OCI-LY7 (cell line): Measurements from ENCODE around the gene PPP6R3. TPM values are rescaled to one million over a fixed set of nuclear protein-coding genes. Genes with fewer than 3 reads are reported as not detected.

Source experiments
- BruUV-seq: library from RNA; stranded (reverse); fragments of 400-500 nt; replicated peaks from 2 replicates; lab custom pipeline; 2021; lab: Mats Ljungman, UMichigan
- CTCF ChIA-PET: fragments of 300-600 bp; sonication (Branson Sonifier 250); formaldehyde crosslinking; loops from one replicate; lab custom pipeline; 2022; ENCODE audit warnings: antibody characterized with exemption; ENCODE audit not compliant: unreplicated experiment; lab: Charles Lee
- POLR2A ChIA-PET: fragments of 300-600 bp; sonication (Branson Sonifier 250); formaldehyde crosslinking; loops from one replicate; lab custom pipeline; 2022; ENCODE audit warnings: antibody characterized with exemption; lab: Charles Lee
- DNase-seq: peaks from one replicate; pipeline ENCODE4 v3.0.0-alpha.2; 2015; ENCODE audit warnings: low spot score
- H2AFZ ChIP-seq: fragments of 200-600 bp; sonication (generic), shearing (Covaris generic); 2 replicates; pipeline ENCODE4 v1.6.1; 2014; ENCODE audit warnings: mild to moderate bottlenecking, antibody characterized with exemption, low read length, moderate library complexity
- H3K27ac ChIP-seq: fragments of 200-600 bp; sonication (generic); 2 replicates; pipeline ENCODE4 v1.5.1; 2014; ENCODE audit warnings: mixed run types, low read depth, mild to moderate bottlenecking, moderate library complexity, low read length, inconsistent platforms; ENCODE audit not compliant: poor library complexity, severe bottlenecking
- H3K36me3 ChIP-seq: fragments of 200-600 bp; sonication (generic); 2 replicates; pipeline ENCODE4 v1.6.1; 2014; ENCODE audit warnings: mild to moderate bottlenecking, antibody characterized with exemption, low read length, moderate library complexity, mixed read lengths; ENCODE audit not compliant: insufficient read depth
- H3K4me1 ChIP-seq: fragments of 200-600 bp; sonication (generic); 2 replicates; pipeline ENCODE4 v1.5.1; 2014; ENCODE audit warnings: mild to moderate bottlenecking, low read length; ENCODE audit not compliant: insufficient read depth, poor library complexity, severe bottlenecking
- H3K4me2 ChIP-seq: fragments of 200-600 bp; sonication (generic); 2 replicates; pipeline ENCODE4 v1.6.1; 2014; ENCODE audit warnings: mild to moderate bottlenecking, low read length
- H3K4me3 ChIP-seq: fragments of 200-600 bp; sonication (generic); 2 replicates; pipeline ENCODE4 v1.5.1; 2014; ENCODE audit warnings: mild to moderate bottlenecking, low read depth, low read length; ENCODE audit not compliant: poor library complexity, severe bottlenecking
- H3K79me2 ChIP-seq: fragments of 200-600 bp; sonication (generic); 2 replicates; pipeline ENCODE4 v1.6.1; 2016; ENCODE audit warnings: low read depth, mild to moderate bottlenecking, low read length, moderate library complexity, mixed read lengths; ENCODE audit not compliant: insufficient read depth
- H3K9me2 ChIP-seq: fragments of 200-600 bp; sonication (generic); 2 replicates; pipeline ENCODE4 v1.6.1; 2016; ENCODE audit warnings: mild to moderate bottlenecking, low read length, mixed read lengths; ENCODE audit not compliant: insufficient read depth
- H3K9me3 ChIP-seq: fragments of 200-600 bp; sonication (generic); 2 replicates; pipeline ENCODE4 v1.6.1; 2014; ENCODE audit warnings: mild to moderate bottlenecking, mixed run types, low read length, mixed read lengths
- H4K20me1 ChIP-seq: fragments of 200-600 bp; sonication (generic); 2 replicates; pipeline ENCODE4 v1.6.1; 2014; ENCODE audit warnings: mild to moderate bottlenecking, antibody characterized with exemption, low read length, moderate library complexity, mixed read lengths; ENCODE audit not compliant: insufficient read depth
- CTCF ChIP-seq: fragments of 200-600 bp; sonication (generic); conservative IDR thresholded peaks from 2 replicates; pipeline ENCODE4 v1.5.1; 2014; ENCODE audit warnings: mild to moderate bottlenecking, antibody characterized with exemption, low read length, moderate library complexity, mixed read lengths
- EZH2phosphoT487 ChIP-seq: fragments of 200-600 bp; sonication (generic); IDR thresholded peaks from 2 replicates; pipeline ENCODE4 v1.6.1; 2018; ENCODE audit warnings: low read depth, borderline replicate concordance, mild to moderate bottlenecking, mixed run types, antibody characterized with exemption, low read length, moderate library complexity, mixed read lengths
- intact Hi-C: fragments of 100-400 bp; cut with micrococcal nuclease; formaldehyde crosslinking; loops from one replicate; pipeline ENCODE4 v1.10.0; 2022; ENCODE audit not compliant: unreplicated experiment
- total RNA-seq, 2 experiments: library from RNA; depleted of rRNA in 1 of 2; stranded (reverse); fragments of >200 nt in 1 of 2; shearing (Covaris generic) in 1 of 2; gene quantifications; 2 replicates each; pipeline ENCODE4 v1.2.3, GENCODE V29; 2014 to 2022

PPP6R3 gene
- total RNA-seq, 2 experiments from 2014 or later, result 122 to 151 TPM

DNA sequence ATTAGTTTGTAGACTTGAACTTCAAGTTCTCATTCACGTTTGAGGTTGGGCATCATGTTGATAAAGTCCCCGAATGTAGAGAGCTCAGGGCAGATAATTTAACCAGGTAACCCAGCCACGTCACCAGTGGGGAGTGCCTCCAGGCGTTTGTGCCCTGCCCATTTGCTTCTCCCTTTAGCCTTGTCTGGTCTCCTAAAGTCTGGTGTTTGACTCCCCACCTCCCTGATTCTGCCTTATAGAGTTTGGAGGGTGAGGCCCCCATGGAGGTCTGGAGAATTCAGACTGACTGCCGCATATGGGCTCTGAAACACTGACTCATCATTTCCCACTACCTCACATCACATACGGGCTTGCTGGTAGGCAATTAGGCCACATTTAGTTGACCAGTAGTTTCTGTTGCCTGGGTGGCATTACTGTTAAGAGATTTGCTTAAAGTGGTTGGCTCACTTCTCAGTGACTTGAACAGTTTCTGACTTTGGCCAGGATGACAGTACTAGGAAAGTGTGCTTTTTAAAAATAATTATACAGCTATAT is 124.5 kb downstream of the PPP6R3 start:
- H3K4me2 ChIP-seq, result no peak overlapping the region
- POLR2A ChIA-PET, result interaction anchor here (1.2 kb wide), 1 partner anchor 14 kb away, joined by 3 read pairs; no protein-coding TSS in a partner anchor
- TF ChIP-seq EZH2phosphoT487, result no peak
- no peak for TF ChIP-seq CTCF
- CTCF ChIA-PET, result no interaction called here
- no peaks in the 10 kb centered on the region for H4K20me1 ChIP-seq
- no peaks in the 10 kb centered on the region for H3K79me2 ChIP-seq
- BruUV-seq, result no TSS peak
- no peak for DNase-seq
- no peak overlapping the region for H2AFZ ChIP-seq
- H3K27ac ChIP-seq, result no peak overlapping the region
- no peaks in the 10 kb centered on the region for H3K9me3 ChIP-seq
- no peak overlapping the region for H3K4me3 ChIP-seq
- no peaks in the 10 kb centered on the region for H3K9me2 ChIP-seq
- H3K36me3 ChIP-seq, result peaks cover 88% of the 10 kb centered on the region
- intact Hi-C loops, result no loop called here
- no peaks in the 10 kb centered on the region for H3K4me1 ChIP-seq

DNA sequence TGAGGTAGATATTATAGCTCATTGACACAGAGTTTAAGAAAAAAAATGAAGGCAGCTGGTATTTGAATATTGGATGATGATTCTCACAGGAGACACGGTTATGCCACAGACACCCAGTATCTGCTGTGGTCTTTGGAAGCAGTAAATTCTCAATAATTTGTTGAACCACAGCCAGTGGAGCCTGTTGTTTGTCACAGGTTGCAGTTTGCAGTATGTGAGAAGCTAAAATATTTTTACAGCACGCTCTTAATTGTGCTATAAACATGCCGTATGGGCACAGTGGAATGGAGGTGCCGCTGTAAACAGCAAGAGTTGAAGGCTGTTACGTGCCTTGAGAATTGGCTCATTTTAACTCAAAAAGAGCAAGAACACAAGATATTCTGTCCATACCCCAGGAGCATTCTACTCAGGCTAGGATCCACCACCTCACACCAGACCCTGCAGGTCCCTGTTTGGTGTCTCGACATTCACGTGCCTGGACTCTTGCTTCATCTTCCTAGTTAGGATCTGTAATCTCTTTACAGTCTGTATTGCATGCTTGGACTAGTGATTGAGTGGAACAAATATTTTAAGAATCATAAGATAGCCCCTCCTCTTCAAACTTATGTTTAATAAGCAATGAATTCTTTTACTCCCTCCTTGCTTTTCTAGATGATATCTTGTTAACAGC is 129.1 kb downstream of the PPP6R3 start:
- DNase-seq, result no peak
- Histone ChIP-seq H3K4me3 (no peak overlapping the region), H3K79me2 (no peaks in the 10 kb centered on the region), H3K36me3 (peaks cover 93% of the 10 kb centered on the region), H3K4me1 (no peaks in the 10 kb centered on the region), H3K27ac (no peak overlapping the region), H3K4me2 (no peak overlapping the region), H3K9me3 (no peaks in the 10 kb centered on the region), H2AFZ (no peak overlapping the region), H4K20me1 (no peaks in the 10 kb centered on the region), H3K9me2 (no peaks in the 10 kb centered on the region)
- CTCF ChIA-PET, result no interaction called here
- no peak for TF ChIP-seq CTCF
- no peak for TF ChIP-seq EZH2phosphoT487
- intact Hi-C loops, result no loop called here
- POLR2A ChIA-PET, result no interaction called here
- BruUV-seq, result no TSS peak

GRCh38 chr11:68591719-68592118 is 131.2 kb downstream of the PPP6R3 start:
- TF ChIP-seq CTCF (no peak), EZH2phosphoT487 (no peak)
- Histone ChIP-seq H4K20me1 (no peaks in the 10 kb centered on the region), H2AFZ (no peak overlapping the region), H3K4me3 (no peak overlapping the region), H3K4me2 (no peak overlapping the region), H3K4me1 (no peaks in the 10 kb centered on the region), H3K36me3 (peaks cover 90% of the 10 kb centered on the region), H3K9me3 (no peaks in the 10 kb centered on the region), H3K9me2 (no peaks in the 10 kb centered on the region), H3K79me2 (no peaks in the 10 kb centered on the region), H3K27ac (no peak overlapping the region)
- no peak for DNase-seq
- no TSS peak for BruUV-seq
- intact Hi-C loops, result no loop called here
- ChIA-PET POLR2A (interaction anchor here (1.0 kb wide), 1 partner anchor 72 kb away, joined by 4 read pairs; no protein-coding TSS in a partner anchor), CTCF (no interaction called here)
